Dendritic cell treated with granulocyte-macrophage colony-stimulating factor and Interleukin-4, amounts not matched to agents 40 ng/mL and 50 ng/mL, for 4 days (primary cell): ENCODE measurements around the gene FCRLA.
A peak's percentile ranks its signal among the peaks of the same experiment; 100 is the strongest.
"Not testable (repeated sequence)": the region's sequence is repeated elsewhere in the genome, so short reads cannot be mapped to it uniquely, and the experiment has no call there.

ENCODE experiments used
- H3K27ac Mint-ChIP-seq: one replicate; pipeline ENCODE4 v1.8.0; 2022; ENCODE audit warnings: mild to moderate bottlenecking, mixed read lengths
- H3K27me3 Mint-ChIP-seq: one replicate; pipeline ENCODE4 v1.8.0; 2022; ENCODE audit warnings: mild to moderate bottlenecking, mixed read lengths
- H3K36me3 Mint-ChIP-seq: one replicate; pipeline ENCODE4 v1.8.0; 2022; ENCODE audit warnings: low read depth, mixed read lengths
- H3K4me1 Mint-ChIP-seq: one replicate; pipeline ENCODE4 v1.8.0; 2022; ENCODE audit warnings: low read depth, mixed read lengths
- H3K4me3 Mint-ChIP-seq: one replicate; pipeline ENCODE4 v1.8.0; 2022; ENCODE audit warnings: mild to moderate bottlenecking, moderate library complexity, mixed read lengths
- H3K9me3 Mint-ChIP-seq: one replicate; pipeline ENCODE4 v1.8.0; 2022; ENCODE audit warnings: mixed read lengths
- intact Hi-C: fragments of 100-400 bp; cut with micrococcal nuclease; formaldehyde crosslinking; loops from one replicate; pipeline ENCODE4 v1.15.0; 2022

Gene FCRLA, protein sequence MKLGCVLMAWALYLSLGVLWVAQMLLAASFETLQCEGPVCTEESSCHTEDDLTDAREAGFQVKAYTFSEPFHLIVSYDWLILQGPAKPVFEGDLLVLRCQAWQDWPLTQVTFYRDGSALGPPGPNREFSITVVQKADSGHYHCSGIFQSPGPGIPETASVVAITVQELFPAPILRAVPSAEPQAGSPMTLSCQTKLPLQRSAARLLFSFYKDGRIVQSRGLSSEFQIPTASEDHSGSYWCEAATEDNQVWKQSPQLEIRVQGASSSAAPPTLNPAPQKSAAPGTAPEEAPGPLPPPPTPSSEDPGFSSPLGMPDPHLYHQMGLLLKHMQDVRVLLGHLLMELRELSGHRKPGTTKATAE

DNA sequence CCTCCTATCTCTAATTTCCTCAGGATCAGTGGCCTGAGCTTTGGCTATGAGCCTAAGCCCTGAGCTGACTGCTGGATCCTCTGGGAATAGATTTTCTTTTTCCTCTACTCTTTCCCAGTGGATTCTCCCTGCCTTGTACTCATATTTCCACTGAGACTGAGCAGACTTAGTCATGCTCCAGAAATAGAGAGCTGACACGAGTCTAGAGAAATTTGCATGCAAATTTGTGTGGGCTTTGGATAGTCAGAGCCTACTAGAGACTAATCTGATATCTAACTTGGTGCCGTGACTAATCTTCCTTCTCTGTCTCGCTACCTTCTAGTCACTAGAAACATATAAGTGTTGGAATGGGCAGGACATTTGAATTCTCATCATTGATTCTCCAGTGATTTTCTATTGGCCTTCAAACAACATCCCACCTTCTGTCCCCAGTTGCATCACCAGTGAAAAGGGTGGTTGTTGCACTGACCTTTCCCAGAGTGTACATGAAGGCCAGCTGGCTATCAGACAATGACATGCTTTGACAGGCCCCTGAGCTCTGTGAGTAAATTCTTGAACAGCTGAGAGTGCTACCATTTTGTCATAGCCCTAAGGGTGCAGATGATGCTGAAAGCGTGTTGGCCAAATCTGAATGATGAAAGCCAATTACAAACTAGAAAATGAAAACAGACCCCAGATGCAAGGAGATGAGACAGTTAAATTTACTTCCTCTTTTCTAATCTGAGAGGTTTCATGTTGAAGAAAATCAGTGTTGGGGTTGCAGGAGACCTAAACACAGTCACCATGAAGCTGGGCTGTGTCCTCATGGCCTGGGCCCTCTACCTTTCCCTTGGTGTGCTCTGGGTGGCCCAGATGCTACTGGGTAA lies at the start of gene FCRLA:
TSS of gene FCRLA (plus strand) at position 748 of the 866 bp plus-strand sequence. CDS start at position 784, 36 bp downstream.
- no peak within 1 kb of the TSS for H3K4me3 Mint-ChIP-seq
- no peak within 1 kb of the TSS for H3K27ac Mint-ChIP-seq
- peaks cover 17% of the 10 kb centered on the region for H3K4me1 Mint-ChIP-seq
- intact Hi-C loops: no loop called here
- no peaks in the 10 kb centered on the region for H3K9me3 Mint-ChIP-seq
- H3K36me3 Mint-ChIP-seq: no peaks in the 10 kb centered on the region
- H3K27me3 Mint-ChIP-seq: peaks cover 44% of the 10 kb centered on the region

DNA sequence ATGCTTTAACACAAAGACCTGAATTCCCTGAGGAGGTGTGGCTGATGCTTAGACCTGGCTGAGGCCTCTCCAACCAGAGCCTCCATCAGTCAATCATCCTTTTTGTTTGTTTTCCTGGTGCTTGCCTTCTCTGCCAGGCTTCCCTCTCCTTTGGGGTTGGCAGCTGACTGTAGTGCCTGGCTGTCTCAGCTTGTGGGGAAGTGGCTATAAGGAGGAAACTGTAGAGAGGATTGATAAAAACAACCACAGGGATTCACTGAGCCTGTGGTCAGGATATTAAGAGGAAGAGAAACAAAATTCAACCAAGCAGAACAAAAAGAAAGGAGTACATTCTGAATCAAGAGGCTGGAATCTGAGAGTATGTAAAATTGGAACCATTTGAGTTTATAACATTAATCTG lies 48.5 kb upstream of the FCRLA start:
- H3K4me3 Mint-ChIP-seq, H3K36me3 Mint-ChIP-seq, H3K27me3 Mint-ChIP-seq, intact Hi-C loops, H3K9me3 Mint-ChIP-seq, H3K27ac Mint-ChIP-seq: not testable (repeated sequence)
- H3K4me1 Mint-ChIP-seq: peaks cover 18% of the 10 kb centered on the region

DNA sequence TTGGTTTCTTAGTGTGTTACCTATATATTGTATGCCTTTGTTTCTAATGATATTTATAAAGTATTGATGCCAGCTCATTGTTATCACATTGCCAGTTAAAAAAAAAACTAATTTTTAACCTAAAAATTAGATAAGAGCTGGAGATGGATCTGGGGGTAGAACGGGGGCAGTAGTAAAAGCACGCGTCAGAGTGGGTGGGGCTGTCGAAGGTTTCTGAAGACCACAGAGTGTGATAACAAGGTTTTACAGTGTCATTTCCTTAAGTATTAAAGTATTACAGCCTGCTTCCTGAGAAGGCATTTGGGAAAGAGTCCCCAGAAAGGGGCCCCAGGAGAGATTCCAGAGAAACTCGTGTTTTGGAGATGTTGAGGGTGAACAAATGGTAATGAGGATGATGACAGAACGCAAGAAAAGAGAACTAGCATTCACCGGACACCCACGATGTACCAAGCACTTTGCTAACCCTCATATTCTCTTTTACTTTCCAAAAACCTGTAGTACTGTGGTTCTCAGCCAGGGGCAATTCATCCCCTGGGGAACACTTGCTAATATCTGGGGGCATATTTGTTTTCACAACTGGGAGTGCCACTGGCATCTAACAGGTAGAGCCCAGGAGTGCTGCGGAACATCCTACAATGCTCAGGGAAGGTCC lies 45.2 kb upstream of the FCRLA start:
- H3K9me3 Mint-ChIP-seq, H3K4me3 Mint-ChIP-seq, H3K36me3 Mint-ChIP-seq, H3K4me1 Mint-ChIP-seq, intact Hi-C loops, H3K27me3 Mint-ChIP-seq, H3K27ac Mint-ChIP-seq: not testable (repeated sequence)

DNA sequence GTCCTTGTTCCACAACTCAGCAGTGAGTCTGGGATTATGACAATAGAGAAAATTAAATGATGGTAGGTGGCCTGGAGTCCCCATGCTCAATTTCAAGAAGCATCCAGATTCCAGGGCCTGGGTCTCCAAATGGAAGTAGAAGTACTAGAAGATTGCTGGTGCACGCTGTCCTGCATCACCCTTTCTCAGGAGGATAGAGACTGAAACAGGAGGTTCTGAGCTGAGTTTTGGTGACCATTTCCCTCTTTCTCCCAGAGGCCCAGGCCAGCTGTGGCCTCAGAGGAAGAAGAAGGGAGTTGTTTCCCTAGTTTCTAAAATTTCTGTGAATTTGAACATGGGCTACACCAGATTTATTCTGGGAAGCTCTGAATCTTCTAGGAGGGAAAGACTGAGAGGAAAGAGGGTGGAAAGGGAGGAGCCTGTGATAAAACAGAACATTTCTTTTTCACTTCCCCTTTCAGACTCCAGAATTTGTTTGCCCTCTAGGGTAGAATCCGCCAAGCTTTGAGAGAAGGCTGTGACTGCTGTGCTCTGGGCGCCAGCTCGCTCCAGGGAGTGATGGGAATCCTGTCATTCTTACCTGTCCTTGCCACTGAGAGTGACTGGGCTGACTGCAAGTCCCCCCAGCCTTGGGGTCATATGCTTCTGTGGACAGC lies 44.2 kb upstream of the FCRLA start, which contains the start of gene FCGR2B:
TSS of gene FCGR2B (plus strand) at position 460 of the 656 bp plus-strand sequence. CDS start at position 559, 99 bp downstream.
- H3K27ac Mint-ChIP-seq: not testable (repeated sequence)
- H3K4me3 Mint-ChIP-seq: peak within 1 kb of the TSS; percentile 17

DNA sequence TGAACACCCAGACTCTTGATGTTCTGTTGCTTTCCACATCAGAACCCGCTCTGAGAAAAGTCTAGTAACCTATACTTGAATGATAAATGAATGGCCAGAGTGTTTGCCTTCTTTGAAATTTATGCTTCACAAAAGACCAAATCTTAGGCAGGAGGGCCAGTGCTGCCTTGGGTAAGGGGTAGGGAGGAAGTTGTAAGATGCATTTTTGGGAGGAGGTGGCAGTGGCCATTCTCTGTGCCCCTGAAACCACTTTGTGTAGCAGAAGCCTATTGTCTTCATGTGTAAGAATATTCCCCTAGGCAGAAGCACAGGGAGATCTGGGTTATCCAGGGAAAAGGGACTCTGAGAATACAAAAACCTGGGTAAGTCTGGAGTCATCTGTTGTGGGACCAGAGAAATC lies 43.5 kb upstream of the FCRLA start:
- H3K4me3 Mint-ChIP-seq: peak overlapping the region; percentile 17
- H3K27me3 Mint-ChIP-seq, intact Hi-C loops, H3K4me1 Mint-ChIP-seq, H3K36me3 Mint-ChIP-seq, H3K27ac Mint-ChIP-seq, H3K9me3 Mint-ChIP-seq: not testable (repeated sequence)

More for the DNA sequence above, 44.2 kb upstream of the FCRLA start, which contains the start of gene FCGR2B:
- H3K36me3 Mint-ChIP-seq, intact Hi-C loops, H3K27me3 Mint-ChIP-seq, H3K9me3 Mint-ChIP-seq, H3K4me1 Mint-ChIP-seq: not testable (repeated sequence)

DNA sequence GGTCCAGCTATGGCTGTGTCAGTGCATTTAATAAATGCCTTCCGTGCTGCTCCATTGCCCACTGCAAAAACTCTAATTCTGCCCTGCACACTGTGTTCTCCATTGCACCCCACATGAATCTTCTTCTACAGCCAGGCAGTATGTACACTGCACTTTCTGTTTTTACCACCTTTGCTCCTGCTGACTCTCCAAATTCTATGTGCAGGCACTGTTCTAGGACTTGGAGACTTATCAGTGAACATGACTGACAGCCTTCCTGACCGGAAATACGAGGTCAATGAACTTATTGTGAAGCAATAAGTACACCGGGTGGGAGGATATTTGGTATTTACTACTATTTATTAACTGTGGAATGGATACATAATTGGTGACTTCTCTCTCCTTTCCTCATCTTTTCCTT lies 42.3 kb upstream of the FCRLA start:
- H3K27me3 Mint-ChIP-seq, H3K9me3 Mint-ChIP-seq, H3K4me1 Mint-ChIP-seq, H3K36me3 Mint-ChIP-seq, intact Hi-C loops, H3K27ac Mint-ChIP-seq: not testable (repeated sequence)
- peak overlapping the region; percentile 42 for H3K4me3 Mint-ChIP-seq

DNA sequence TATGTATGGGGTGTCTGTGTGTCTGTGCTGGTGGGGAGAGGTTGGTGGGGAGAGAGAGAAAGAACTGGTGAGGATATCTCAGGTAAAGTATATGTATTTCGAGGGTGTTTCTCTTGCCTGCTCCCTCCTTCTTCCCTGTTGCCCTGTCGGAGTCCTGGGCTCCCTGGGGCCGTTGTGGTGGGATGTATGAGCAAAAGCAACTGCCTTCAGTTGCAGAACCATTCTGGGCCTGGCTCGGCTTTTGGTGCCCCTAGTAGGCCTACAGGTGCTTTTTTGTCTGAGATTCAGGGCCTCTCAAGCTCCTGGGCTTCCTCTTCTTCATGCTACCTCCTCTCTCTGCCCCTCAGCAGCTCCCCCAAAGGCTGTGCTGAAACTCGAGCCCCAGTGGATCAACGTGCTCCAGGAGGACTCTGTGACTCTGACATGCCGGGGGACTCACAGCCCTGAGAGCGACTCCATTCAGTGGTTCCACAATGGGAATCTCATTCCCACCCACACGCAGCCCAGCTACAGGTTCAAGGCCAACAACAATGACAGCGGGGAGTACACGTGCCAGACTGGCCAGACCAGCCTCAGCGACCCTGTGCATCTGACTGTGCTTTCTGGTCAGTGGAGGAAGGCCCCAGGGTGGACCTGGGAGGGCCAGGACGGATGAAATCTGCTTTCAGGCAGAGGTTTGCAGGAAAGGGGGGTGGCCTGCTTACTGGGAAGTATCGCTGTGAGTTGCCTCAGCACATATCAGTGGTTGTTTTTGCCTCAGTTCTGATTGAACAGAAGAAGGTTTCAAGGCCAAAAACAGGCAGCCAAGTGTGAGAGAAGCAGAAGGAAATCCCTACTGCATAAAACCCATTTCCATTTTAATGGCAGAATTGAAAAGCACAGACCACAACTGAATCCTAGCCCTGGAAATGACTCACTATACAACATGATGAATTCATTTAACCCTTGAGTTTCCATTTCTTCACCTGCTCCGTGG lies 35.7 kb upstream of the FCRLA start:
- H3K27ac Mint-ChIP-seq, intact Hi-C loops: not testable (repeated sequence)

DNA sequence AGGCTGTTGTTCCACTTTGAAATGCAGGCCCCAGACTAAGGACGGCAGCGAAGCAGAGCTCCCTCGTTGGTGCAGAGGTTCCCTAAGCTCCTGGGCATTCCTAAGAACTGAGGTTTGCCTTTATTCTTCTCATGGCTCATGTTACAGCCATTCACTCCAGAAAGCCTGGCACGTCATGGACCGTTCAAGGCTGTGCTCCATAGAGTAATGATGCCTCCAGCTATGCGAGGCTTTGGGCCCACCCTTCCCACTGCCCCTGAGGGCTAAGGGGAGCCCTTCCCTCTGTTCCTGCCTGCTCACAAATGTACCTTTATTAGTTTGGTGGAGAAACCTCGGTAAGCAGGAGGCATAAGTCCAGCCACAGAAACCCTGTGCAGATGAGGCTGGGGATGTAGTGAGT lies 33.6 kb upstream of the FCRLA start:
- H3K27ac Mint-ChIP-seq, H3K9me3 Mint-ChIP-seq, intact Hi-C loops, H3K4me3 Mint-ChIP-seq: not testable (repeated sequence)
- Mint-ChIP-seq H3K27me3 (peaks cover 43% of the 10 kb centered on the region), H3K4me1 (peaks cover 49% of the 10 kb centered on the region), H3K36me3 (peaks cover 78% of the 10 kb centered on the region)

More for the DNA sequence above, 35.7 kb upstream of the FCRLA start:
- Mint-ChIP-seq H3K36me3 (peaks cover 57% of the 10 kb centered on the region), H3K4me1 (peaks cover 29% of the 10 kb centered on the region), H3K27me3 (peaks cover 34% of the 10 kb centered on the region)
- not testable (repeated sequence) for H3K4me3 Mint-ChIP-seq, H3K9me3 Mint-ChIP-seq

DNA sequence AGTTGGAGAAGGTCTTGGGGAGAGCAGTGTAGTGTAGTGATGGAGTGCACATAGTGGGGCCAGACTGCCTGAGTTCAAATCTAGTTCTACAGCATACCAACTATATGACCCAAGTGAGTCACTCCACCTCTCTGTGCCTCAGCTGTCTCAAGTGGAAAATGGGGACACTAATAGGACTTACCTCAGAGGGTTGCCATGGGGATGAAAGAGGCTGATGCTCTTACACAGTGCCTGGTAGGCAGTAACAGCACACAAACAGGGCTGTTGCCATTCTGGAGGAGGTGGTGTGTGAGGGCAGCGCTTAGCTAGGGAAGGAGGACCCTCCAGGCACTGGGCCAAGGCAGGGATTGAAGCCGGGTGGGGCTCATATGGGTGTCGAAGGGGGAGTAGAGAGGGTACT lies 32.6 kb upstream of the FCRLA start:
- Mint-ChIP-seq H3K27me3 (peaks cover 45% of the 10 kb centered on the region), H3K4me1 (peaks cover 52% of the 10 kb centered on the region), H3K36me3 (peaks cover 82% of the 10 kb centered on the region)
- H3K9me3 Mint-ChIP-seq, H3K4me3 Mint-ChIP-seq, intact Hi-C loops, H3K27ac Mint-ChIP-seq: not testable (repeated sequence)

DNA sequence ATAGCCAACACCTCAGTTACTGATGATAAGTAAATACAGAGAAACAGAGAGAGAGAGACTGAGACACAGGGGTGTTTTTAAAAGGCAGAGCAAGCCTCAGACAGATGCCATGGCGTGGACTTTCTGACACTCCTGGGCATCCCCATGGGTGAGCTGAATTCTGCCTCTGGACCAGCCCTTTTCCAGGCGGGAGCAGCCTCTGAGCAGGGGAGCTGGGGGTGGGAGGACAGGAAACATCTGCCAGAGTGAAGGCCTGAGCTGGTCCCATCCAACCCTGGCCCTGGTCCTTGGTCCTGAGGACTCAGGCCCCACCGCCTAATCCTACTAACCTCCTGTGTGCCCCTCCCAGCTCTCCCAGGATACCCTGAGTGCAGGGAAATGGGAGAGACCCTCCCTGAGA lies 32.1 kb upstream of the FCRLA start:
- intact Hi-C loops, H3K9me3 Mint-ChIP-seq, H3K4me3 Mint-ChIP-seq: not testable (repeated sequence)
- Mint-ChIP-seq H3K4me1 (peaks cover 52% of the 10 kb centered on the region), H3K27ac (peak overlapping the region; percentile 35), H3K36me3 (peaks cover 82% of the 10 kb centered on the region), H3K27me3 (peaks cover 45% of the 10 kb centered on the region)

DNA sequence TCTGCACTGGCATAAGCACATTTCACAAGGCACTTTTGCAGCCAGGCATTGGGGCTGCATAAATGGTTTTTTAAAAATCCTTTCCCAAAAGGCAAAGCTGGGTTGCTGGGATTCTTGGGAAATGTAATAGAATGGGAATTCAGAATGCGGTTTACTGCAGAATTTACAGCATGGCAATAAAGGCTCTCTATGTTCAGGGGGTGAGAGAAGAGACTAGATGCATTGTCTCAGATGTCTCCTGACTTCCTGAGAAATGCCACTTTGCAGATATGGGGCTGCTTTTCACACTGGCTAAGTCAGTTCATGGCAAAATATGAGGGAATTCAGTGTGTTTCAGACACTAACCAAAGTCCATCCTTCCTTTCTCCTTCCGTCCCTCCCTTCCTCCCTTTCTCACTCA lies 30.6 kb upstream of the FCRLA start:
- intact Hi-C loops: no loop called here
- H3K9me3 Mint-ChIP-seq: no peaks in the 10 kb centered on the region

DNA sequence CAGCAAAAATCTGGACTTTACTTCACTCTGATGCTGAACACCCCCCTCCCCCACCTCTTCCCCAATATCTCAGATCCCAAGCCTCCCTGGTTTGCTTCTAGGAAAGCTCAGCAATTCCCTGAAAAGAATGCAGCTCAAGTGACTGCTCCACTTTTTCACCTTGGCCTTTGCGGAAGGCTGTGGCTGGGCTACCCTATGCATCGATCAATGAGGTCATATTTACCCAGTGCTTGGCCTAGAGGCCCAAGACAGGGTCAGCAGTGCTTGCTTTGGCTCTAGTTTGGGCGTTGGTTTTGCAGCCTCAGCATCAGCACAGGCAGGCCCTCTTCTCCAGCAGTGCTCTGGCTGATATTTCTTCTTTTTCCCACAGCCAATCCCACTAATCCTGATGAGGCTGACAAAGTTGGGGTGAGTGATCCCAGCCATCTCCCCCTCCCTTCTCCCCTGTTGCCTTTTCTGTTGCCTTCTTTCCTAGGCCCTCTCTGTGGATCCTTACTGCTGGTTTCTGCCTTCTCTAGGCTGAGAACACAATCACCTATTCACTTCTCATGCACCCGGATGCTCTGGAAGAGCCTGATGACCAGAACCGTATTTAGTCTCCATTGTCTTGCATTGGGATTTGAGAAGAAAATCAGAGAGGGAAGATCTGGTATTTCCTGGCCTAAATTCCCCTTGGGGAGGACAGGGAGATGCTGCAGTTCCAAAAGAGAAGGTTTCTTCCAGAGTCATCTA lies 29.9 kb upstream of the FCRLA start:
- peaks cover 43% of the 10 kb centered on the region for H3K27me3 Mint-ChIP-seq
- intact Hi-C loops: no loop called here
- no peak overlapping the region for H3K27ac Mint-ChIP-seq
- no peaks in the 10 kb centered on the region for H3K9me3 Mint-ChIP-seq
- peaks cover 42% of the 10 kb centered on the region for H3K4me1 Mint-ChIP-seq
- H3K4me3 Mint-ChIP-seq: no peak overlapping the region
- H3K36me3 Mint-ChIP-seq: peaks cover 76% of the 10 kb centered on the region

More for the DNA sequence above, 30.6 kb upstream of the FCRLA start:
- Mint-ChIP-seq H3K36me3 (peaks cover 77% of the 10 kb centered on the region), H3K4me1 (peaks cover 45% of the 10 kb centered on the region), H3K27ac (no peak overlapping the region), H3K27me3 (peaks cover 41% of the 10 kb centered on the region), H3K4me3 (no peak overlapping the region)
